GM18861 (cell line): ENCODE measurements around the gene ATP5F1D.
"Not testable (repeated sequence)": the region's sequence is repeated elsewhere in the genome, so short reads cannot be mapped to it uniquely, and the experiment has no call there.

Experiments used
- ATAC-seq: cut with Tn5 transposase; IDR thresholded peaks from one replicate; pipeline ENCODE4 v1.9.1; 2021; ENCODE audit not compliant: unreplicated experiment

The ATP5F1D gene

DNA sequence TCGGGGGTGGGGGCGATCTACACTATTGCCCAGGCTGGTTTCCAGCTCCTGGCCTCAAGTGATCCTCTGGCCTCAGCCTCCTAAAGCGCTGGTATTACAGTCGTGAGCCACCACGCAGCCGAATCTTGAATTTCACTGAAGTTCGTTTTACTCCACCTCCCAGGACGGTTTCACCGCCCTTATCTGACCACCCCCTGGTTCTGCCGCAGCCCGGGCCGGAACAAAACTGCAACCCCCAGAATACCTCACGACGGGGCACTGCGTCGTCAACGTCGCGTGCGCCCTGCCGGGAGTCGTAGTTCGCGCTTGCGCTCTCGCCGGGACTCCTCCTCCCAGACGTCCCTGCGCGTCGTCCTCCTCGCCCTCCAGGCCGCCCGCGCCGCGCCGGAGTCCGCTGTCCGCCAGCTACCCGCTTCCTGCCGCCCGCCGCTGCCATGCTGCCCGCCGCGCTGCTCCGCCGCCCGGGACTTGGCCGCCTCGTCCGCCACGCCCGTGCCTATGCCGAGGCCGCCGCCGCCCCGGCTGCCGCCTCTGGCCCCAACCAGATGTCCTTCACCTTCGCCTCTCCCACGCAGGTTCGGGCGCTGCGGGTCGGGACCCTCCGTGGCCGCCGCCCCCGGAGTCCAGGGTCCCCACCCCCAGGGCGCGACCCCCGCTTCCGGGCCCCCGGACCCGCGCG, at the start of gene ATP5F1D:
ATP5F1D (plus strand) TSS at position 335 of the 679 bp plus-strand sequence; CDS start at position 435, 100 bp downstream.
- peak; percentile 51 for ATAC-seq

DNA sequence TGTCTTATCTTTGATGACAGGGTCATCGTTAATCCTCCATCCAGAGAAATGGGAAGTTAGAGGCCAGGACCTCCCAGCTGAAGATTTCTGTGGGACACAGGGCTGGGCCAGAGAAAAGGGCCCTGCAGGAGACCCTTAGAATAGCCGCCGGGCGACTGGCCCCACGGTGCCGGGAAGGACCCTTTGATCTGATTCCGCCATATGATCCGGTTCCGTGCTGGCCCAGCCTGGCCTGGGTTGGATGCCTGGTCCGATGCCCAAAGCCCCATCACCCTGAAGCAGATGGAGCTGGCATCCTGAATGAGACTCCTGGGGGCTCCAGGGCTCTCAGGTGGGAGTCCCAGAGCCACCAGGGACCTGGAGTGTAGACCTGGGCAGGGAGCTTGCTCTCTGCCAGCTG, 42.0 kb upstream of the ATP5F1D start:
- no peak for ATAC-seq

DNA sequence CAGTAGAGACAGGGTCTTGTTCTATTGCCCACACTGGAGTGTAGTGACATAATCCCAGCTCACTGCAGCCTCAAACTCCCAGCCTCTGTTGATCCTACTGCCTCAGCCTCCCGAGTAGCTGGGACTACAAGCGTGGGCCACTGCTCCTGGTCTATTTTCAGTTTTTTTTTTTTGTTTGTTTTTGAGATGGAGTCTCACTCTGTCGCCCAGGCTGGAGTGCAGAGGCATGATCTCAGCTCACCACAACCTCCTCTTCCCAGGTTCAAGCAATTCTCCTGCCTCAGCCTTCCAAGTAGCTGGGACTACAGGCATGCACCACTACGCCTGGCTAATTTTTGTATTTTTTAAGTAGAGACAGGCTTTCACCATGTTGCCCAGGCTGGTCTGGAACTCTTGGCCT, 40.9 kb upstream of the ATP5F1D start:
- not testable (repeated sequence) for ATAC-seq

DNA sequence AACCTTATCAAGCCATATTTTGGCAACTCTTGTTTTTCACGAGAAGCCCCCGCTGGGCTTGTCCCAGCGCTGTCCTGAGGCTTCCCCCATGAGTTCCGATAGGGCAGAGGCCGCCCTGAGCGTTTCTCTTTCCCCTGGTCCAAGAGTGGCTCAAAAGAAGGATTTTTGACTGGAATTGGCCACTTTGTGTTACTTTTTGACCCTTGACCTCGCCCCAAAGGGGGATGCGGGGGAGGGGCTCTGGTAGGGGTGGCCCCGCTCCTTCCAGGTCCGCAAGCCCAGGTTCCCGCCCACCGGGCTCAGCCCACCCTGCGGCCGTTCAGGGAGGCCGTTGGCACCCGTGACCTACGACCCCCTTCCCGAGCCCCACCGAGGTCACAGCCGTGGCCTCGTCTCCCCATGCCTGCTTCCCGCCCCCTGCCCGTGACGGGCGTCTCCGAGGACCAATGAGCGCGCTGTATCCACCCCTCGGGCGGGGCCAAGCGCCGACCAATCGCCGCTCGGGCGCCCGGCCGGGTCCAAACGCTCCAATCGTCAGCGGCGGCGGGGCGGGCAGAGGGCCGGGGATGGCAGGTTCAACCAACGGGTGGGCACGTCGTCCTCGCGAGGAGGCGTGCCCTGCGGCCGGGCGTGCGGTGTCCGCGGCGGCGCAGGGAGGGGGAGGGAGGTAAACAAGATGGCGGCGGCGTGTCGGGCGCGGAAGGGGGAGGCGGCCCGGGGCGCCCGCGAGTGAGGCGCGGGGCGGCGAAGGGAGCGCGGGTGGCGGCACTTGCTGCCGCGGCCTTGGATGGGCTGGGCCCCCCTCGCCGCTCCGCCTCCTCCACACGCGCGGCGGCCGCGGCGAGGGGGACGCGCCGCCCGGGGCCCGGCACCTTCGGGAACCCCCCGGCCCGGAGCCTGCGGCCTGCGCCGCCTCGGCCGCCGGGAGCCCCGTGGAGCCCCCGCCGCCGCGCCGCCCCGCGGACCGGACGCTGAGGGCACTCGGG, 36.1 kb upstream of the ATP5F1D start, which contains the start of gene STK11:
STK11 (plus strand) TSS at position 665 of the 986 bp plus-strand sequence. CDS start 1,136 bp downstream, outside the sequence.
- ATAC-seq = peak; percentile 77

DNA sequence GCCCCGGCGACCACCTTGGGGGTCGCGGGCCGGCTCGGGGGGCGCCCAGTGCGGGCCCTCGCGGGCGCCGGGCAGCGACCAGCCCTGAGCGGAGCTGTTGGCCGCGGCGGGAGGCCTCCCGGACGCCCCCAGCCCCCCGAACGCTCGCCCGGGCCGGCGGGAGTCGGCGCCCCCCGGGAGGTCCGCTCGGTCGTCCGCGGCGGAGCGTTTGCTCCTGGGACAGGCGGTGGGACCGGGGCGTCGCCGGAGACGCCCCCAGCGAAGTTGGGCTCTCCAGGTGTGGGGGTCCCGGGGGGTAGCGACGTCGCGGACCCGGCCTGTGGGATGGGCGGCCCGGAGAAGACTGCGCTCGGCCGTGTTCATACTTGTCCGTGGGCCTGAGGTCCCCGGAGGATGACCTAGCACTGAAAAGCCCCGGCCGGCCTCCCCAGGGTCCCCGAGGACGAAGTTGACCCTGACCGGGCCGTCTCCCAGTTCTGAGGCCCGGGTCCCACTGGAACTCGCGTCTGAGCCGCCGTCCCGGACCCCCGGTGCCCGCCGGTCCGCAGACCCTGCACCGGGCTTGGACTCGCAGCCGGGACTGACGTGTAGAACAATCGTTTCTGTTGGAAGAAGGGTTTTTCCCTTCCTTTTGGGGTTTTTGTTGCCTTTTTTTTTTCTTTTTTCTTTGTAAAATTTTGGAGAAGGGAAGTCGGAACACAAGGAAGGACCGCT, 35.2 kb upstream of the ATP5F1D start:
- ATAC-seq = no peak

DNA sequence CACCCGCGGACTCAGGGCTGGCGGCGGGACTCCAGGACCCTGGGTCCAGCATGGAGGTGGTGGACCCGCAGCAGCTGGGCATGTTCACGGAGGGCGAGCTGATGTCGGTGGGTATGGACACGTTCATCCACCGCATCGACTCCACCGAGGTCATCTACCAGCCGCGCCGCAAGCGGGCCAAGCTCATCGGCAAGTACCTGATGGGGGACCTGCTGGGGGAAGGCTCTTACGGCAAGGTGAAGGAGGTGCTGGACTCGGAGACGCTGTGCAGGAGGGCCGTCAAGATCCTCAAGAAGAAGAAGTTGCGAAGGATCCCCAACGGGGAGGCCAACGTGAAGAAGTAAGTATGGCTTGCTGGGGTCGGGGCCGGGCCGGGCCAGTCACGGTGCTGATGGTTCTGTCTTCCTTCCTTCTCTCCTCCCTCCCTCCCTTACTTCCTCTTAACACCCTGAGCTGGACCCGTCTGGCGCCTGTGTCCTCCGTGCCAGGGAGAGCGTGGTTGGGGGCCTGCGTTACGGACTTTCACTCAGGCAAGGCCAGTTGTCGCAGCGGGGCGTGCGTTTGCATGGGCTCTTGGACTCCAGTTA, 34.6 kb upstream of the ATP5F1D start:
- no peak for ATAC-seq

DNA sequence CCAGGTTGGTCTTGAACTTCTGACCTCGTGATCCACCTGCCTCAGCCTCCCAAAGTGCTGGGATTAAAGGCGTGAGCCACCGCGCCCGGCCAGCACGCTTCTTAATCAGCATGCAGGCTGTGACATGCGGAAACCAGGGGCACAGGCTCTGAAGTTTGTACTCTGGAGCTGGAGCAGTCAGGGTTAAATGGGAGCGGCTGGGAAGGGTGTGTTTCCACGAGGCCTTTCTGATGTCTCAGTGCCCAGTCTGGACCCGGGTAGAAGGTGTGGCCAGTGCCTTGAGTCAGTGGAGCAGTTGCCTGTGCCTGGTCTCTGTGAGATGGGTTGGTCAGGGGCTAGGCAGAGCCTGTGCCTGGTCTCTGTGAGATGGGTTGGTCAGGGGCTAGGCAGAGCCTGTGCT, 32.7 kb upstream of the ATP5F1D start:
- ATAC-seq = not testable (repeated sequence)

DNA sequence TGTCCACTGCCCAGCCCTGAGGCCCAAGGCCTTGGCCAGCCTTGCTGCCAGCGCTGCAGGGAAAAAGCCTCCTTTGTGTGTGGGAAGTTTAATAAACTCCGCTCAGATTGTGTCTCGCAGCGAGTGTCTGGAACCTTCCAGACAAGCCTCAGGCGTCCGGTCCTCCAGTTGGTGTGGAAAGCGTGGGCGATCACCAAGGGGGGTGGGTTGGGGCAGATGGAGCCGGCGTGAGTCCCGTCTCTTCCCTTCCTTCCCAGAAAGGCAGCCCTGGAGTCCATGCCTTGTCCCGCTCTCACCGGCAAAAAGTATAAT, 31.4 kb upstream of the ATP5F1D start:
- no peak for ATAC-seq

DNA sequence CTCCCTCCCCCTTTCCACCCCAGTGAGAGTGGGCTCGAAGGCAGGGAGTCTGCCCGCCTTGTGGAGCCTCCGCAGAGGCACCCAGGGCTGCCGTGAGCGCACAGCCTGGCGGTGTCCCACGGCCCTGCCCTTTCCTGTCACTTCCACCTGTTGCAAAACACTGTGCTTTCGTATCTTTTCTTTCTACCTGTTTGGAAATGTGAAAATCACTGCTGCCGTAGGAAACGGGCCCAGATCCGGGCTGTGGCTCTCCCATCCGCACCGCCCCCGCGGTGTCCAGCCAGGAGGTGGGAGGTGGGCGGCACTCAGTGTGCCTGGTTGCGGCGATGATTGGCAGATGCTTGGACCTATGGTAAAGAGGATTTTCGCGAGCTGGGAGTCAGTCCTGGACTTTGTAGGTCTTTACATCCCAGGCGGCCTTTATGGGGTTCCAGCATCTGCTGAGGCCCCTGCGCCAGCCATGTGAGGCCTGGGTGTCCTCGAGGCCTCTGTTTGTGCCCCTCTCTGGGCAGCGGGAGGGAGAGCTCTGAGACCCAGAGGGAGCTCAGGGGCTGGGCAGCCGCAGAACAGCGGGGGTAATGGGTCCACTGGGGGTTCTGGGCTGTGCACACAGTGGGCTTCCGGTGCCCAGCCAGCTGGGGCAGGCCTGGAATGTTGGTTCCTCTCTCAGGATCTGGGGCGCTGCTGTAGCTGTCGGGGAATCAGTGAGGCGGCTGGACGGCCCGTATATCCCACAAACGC, 29.9 kb upstream of the ATP5F1D start:
- ATAC-seq = no peak

DNA sequence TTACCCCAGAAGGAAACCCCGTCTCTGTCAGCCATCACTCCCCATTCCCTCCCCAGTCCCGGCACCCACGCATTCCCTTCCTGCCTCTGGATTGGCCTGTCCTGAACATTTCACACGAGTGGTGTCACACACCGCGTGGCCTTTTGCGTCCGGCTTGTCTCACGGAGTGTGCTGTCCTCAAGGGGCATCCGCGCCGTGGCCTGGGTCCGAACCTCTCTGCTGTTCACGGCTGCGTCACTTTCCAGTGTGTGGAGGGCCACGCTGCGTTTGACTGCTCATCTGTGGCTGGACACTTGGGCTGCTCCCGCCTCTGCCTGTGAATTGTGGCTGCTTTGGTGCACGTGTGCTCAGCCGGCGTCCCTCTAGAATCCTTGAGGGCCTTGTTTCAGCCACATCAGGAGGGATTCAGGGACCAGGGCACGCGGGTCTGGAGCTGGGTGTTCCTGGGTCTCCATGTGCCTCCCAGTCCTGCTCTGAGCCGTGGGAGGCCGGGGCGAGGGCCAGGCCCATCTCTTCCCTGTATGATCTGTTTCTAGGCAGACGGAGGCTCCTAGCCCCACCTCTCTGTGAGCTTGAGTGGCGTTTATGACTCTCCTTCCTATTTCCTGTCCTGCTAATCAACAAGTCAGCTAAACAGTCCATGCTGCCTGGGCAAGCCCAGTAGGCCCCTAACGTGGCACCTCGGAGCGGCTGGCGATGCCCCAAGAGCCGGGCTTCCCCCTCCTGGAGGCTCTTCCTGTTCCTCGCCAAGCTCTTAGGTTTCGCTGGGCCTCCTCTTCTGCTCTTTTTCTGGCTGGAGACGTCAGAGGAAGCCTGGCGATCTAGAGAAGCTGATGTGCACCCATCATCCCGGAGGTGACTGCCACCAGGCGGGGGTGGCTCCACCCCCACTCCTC, 27.9 kb upstream of the ATP5F1D start:
- ATAC-seq = no peak

DNA sequence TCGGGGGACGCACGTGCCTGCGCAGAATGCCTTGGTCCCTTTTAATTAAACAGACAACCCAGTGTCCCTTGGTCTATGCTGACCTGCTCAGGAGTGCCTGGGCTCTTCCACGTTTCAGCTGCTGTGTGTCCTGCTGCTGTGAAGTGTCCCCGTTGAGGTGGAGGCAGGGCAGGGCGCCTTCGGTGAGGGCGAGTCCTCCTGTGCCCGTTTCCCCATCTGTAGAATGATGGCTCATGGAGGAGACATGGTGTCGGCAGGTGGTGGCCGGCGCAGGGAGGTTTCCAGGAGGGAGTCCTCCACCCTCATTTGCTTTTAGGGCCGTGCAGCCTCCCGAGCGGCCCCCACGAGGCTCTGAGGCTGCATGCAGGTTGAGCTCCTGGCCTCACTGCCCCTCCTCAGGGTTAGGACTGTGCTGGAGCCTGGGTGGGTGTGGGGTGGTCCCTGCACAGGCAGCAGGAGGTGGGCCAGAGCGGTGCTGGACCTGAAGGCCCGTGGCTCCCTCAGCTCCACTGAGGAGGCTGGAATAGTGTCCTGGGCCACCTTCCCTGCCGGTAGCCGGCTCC, 27.2 kb upstream of the ATP5F1D start:
- no peak for ATAC-seq

DNA sequence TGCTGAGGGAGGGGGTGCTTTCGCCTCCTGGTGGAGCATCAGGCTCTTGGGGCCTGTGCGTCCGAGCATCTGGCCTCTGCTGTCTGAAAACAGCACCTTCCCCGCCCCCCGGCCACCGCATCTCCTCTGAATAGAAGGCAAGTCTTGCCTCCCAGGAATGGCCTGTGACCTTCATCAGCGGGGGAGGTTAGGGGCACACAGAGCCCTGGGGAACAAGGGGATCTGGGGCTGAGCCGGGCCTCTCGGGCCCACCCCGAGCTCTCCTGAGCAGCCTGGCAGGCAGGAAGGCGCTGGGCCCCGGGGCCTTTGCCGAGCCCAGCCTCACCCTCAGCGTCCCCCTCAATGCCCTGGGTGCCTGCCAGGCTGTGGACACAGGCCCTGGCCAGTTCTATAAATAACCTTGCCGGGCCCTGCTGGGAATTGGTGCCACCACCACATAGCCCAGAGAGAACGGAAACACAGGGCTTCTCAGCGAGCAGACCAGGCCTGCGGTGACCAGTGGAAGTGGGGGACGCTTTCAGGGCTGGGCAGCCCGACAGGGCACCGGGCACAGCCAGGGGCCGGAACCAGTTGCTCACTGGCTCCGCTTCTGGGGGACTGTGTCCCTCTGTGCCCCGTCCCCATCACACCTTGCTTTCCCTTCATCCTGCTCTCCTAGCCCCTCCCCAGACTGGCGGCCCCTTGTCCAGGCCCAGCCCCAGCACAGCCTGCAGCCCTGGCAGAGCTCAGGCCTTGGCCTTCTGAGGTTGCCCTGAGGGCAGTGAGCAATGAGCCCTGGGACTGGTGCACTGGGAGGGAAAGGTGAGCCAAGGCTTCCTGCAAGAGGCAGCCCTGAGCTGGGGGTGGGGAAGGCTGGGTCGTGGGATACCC, 26.5 kb upstream of the ATP5F1D start:
- ATAC-seq = no peak

DNA sequence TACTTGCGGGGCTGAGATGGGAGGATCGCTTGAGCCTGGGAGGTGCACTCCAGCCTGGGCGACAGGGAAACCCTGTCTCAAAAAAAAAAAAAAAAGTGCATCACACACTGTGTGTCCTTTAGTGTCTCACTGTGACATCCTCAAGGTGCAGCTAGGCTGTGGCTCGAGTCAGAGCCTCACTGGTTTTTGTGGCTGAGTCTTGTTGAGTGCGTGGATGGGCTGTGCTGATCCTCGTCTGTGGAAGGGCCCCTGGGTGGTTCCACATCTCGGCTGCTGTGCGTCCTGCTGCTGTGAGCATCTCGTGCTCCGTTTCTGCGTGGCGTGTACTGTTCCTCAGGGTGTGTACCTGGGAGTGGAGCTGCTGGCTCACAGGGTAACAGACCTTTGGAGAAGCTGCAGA, 24.8 kb upstream of the ATP5F1D start:
- ATAC-seq = no peak

DNA sequence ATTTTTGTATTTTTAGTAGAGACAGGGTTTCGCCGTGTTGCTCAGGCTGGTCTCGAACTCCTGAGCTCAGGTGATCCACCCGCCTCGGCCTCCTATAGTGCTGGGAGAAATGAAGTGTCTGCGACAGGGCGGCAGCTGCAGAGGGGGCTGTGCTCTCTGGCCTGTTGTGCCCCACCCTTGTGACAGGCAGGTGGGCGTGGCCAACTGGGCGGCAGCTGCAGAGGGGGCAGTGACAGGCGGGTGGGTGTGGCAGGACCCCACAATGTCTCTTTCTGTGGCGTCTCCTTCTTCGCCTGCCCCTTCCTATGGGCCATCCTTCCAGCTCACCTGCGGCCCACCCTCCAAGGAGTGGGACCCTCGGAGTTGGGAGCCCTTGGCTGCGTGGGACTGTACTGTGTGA, 24.2 kb upstream of the ATP5F1D start:
- ATAC-seq = no peak

DNA sequence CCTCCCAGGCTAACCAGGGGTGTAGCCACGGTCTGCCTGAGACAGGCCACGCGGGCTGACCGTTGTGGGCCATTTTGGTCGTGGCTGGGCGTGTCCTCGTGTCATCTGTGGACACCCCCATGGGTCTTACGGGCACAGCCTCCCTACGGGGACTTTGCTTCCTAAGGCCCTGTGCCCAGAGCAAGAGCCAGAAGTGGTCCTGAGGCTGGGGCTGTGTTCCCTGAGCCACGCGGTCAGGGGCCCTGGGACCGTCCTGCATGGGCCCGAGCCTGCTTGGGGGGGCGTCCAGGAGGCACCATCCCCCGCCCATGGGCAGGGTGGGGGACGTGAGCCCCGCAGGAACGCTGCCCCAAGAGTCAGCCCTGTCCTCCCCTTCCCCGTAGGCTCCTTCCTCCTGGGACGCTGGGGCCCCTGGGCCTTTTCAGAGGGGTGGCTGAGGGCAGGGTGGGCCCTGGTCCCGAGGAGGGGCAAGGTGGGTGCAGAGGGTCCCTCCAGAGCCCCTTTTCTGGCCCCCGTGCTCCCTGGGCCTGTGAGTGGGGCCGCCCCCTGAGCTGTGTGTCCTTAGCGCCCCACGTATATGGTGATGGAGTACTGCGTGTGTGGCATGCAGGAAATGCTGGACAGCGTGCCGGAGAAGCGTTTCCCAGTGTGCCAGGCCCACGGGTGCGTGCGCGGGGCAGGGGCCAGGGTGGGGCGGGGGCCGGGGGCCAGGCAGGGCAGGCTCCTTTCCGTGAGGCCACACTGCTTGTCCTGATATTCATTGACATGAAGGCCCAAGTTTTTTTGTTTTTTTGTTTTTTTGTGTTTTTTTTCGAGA, 22.6 kb upstream of the ATP5F1D start:
- ATAC-seq = no peak

DNA sequence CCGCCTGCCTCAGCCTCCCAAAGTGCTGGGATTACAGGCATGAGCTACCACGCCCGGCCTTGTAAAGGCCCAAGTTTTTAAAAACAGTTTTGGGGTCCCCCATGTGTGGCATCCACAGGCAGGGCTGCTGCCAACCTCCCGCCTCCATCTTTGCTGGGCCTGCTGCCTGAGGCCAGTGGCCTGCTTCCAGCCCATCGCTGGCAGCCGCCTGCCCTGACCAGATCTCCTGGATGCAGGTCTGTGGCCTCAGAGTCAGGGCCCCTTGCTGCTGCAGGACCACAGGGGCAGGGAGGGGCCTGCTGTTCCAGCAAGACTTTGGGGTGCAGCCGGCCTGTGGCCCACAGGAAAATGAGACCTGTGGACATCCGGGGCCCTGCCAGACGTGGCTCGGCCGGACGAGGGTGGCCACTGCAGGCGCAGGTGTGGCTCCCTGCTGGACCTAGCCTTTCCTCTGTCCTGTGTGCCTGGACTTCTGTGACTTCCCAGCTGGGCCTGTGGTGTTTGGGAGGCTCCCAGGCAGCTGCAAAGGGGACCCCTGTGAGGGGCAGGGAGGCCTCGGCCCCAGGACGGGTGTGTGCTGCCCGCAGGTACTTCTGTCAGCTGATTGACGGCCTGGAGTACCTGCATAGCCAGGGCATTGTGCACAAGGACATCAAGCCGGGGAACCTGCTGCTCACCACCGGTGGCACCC, 21.6 kb upstream of the ATP5F1D start:
- ATAC-seq = no peak

DNA sequence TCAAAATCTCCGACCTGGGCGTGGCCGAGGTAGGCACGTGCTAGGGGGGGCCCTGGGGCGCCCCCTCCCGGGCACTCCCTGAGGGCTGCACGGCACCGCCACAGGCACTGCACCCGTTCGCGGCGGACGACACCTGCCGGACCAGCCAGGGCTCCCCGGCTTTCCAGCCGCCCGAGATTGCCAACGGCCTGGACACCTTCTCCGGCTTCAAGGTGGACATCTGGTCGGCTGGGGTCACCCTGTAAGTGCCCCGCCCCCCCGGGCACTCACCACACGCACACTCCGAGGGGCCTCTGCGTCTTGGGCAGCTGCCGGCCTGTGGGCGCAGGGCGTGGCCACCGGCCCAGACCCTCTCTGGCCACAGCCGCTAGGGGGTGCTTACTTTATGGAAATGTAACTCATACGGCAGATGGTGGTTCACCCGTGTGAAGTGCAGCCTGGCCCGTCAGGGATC, 21.0 kb upstream of the ATP5F1D start:
- no peak for ATAC-seq
